Activated CD8-positive, alpha-beta memory T cell treated with anti-CD3 and anti-CD28 coated beads for 48 hours (primary cell): ENCODE data around the gene IL2RA.
"Not testable (repeated sequence)": the region's sequence is repeated elsewhere in the genome, so short reads cannot be mapped to it uniquely, and the experiment has no call there.

Experiments
- DNase-seq, 3 experiments: peaks; one replicate each; pipeline ENCODE4 v3.0.0-alpha.2; 2020; ENCODE audit warnings: low read depth in 2 of 3, low spot score in 2 of 3

The IL2RA gene

GRCh38 chr10:5962358-5962940 is 99.7 kb downstream of the IL2RA start:
- DNase-seq: not testable (repeated sequence)

GRCh38 chr10:5961405-5962100 is 100.6 kb downstream of the IL2RA start:
- no peak for DNase-seq

GRCh38 chr10:5960973-5961275 is 101.2 kb downstream of the IL2RA start:
- not testable (repeated sequence) for DNase-seq
